Neural crest cell (in vitro differentiated cells): ENCODE measurements around the gene GAPVD1. TPM values are rescaled to one million over a fixed set of nuclear protein-coding genes. Genes with fewer than 3 reads are reported as not detected.
"Not testable (repeated sequence)": the region's sequence is repeated elsewhere in the genome, so short reads cannot be mapped to it uniquely, and the experiment has no call there.

ENCODE experiments used
- DNase-seq: peaks from one replicate; pipeline ENCODE4 v3.0.0; 2021; ENCODE audit warnings: low read depth, mixed read lengths, low spot score
- H3K27ac Mint-ChIP-seq: one replicate; pipeline ENCODE4 v1.8.0; 2021; ENCODE audit warnings: mild to moderate bottlenecking, mixed read lengths; ENCODE audit not compliant: unreplicated experiment
- H3K27me3 Mint-ChIP-seq: 2 replicates; pipeline ENCODE4 v1.8.0; 2021; ENCODE audit warnings: low read depth, mild to moderate bottlenecking, mixed read lengths
- H3K36me3 Mint-ChIP-seq: 2 replicates; pipeline ENCODE4 v1.8.0; 2021; ENCODE audit warnings: low read depth, mild to moderate bottlenecking, mixed read lengths
- H3K4me1 Mint-ChIP-seq: 2 replicates; pipeline ENCODE4 v1.8.0; 2021; ENCODE audit warnings: mixed read lengths
- H3K4me3 Mint-ChIP-seq: one replicate; pipeline ENCODE4 v1.8.0; 2021; ENCODE audit warnings: mild to moderate bottlenecking, mixed read lengths
- H3K9me3 Mint-ChIP-seq: 2 replicates; pipeline ENCODE4 v1.8.0; 2021; ENCODE audit warnings: mixed read lengths
- CTCF ChIP-seq: fragments of 200-600 bp; sonication (generic); conservative IDR thresholded peaks from 2 replicates; pipeline ENCODE4 v1.5.0; 2021; ENCODE audit warnings: antibody characterized with exemption, mild to moderate bottlenecking
- total RNA-seq: library from RNA; stranded (reverse); gene quantifications from 2 replicates; pipeline ENCODE4 v1.2.1, GENCODE V29; 2021

Gene GAPVD1
- total RNA-seq, 1 donor from 2014 or later, result 41.3 TPM

- Mint-ChIP-seq H3K9me3 (no peaks in the 10 kb centered on the region), H3K27me3 (no peaks in the 10 kb centered on the region), H3K4me1 (no peaks in the 10 kb centered on the region), H3K4me3 (no peak overlapping the region), H3K36me3 (peaks cover 5% of the 10 kb centered on the region), H3K27ac (no peak overlapping the region)
- TF ChIP-seq CTCF, result no peak
- DNase-seq, result no peak
Observed at GRCh38 chr9:125302241-125302640, 40.6 kb downstream of the GAPVD1 start.

GRCh38 chr9:125304273-125304672, 42.6 kb downstream of the GAPVD1 start:
- Mint-ChIP-seq H3K27ac (no peak overlapping the region), H3K4me3 (no peak overlapping the region), H3K4me1 (no peaks in the 10 kb centered on the region), H3K36me3 (peaks cover 9% of the 10 kb centered on the region), H3K27me3 (no peaks in the 10 kb centered on the region), H3K9me3 (no peaks in the 10 kb centered on the region)
- DNase-seq, result no peak
- TF ChIP-seq CTCF, result no peak

GRCh38 chr9:125312411-125312810, 50.8 kb downstream of the GAPVD1 start:
- Mint-ChIP-seq H3K9me3 (no peaks in the 10 kb centered on the region), H3K4me1 (no peaks in the 10 kb centered on the region), H3K36me3 (peaks cover 28% of the 10 kb centered on the region), H3K27ac (no peak overlapping the region), H3K4me3 (no peak overlapping the region), H3K27me3 (no peaks in the 10 kb centered on the region)
- no peak for TF ChIP-seq CTCF
- DNase-seq, result no peak

- not testable (repeated sequence) for H3K27ac Mint-ChIP-seq
Observed at GRCh38 chr9:125316359-125316758, 54.7 kb downstream of the GAPVD1 start.

GRCh38 chr9:125317704-125318103, 56.1 kb downstream of the GAPVD1 start:
- Mint-ChIP-seq H3K27me3 (no peaks in the 10 kb centered on the region), H3K27ac (no peak overlapping the region)

More at GRCh38 chr9:125316359-125316758, 54.7 kb downstream of the GAPVD1 start:
- DNase-seq, H3K27me3 Mint-ChIP-seq, H3K4me3 Mint-ChIP-seq, H3K4me1 Mint-ChIP-seq, H3K9me3 Mint-ChIP-seq: not testable (repeated sequence)
- peaks cover 38% of the 10 kb centered on the region for H3K36me3 Mint-ChIP-seq

GRCh38 chr9:125321496-125321895, 59.9 kb downstream of the GAPVD1 start:
- TF ChIP-seq CTCF, result no peak
- Mint-ChIP-seq H3K4me3 (no peak overlapping the region), H3K9me3 (peaks cover 3% of the 10 kb centered on the region)

More at GRCh38 chr9:125317704-125318103, 56.1 kb downstream of the GAPVD1 start:
- no peak for DNase-seq
- no peak for TF ChIP-seq CTCF
- no peaks in the 10 kb centered on the region for H3K4me1 Mint-ChIP-seq
- peaks cover 3% of the 10 kb centered on the region for H3K9me3 Mint-ChIP-seq
- H3K36me3 Mint-ChIP-seq, result peaks cover 37% of the 10 kb centered on the region
- H3K4me3 Mint-ChIP-seq, result no peak overlapping the region

More at GRCh38 chr9:125321496-125321895, 59.9 kb downstream of the GAPVD1 start:
- Mint-ChIP-seq H3K4me1 (no peaks in the 10 kb centered on the region), H3K36me3 (peaks cover 25% of the 10 kb centered on the region), H3K27me3 (no peaks in the 10 kb centered on the region), H3K27ac (no peak overlapping the region)
- DNase-seq, result no peak
